Hypothalamus (tissue), 51 donors: ENCODE data around the gene R3HDM2.
"Not testable (repeated sequence)": the region's sequence is repeated elsewhere in the genome, so short reads cannot be mapped to it uniquely, and the experiment has no call there.

ENCODE experiments used
- DNase-seq, 51 donors: peaks; one replicate each; lab custom pipeline; 2025; lab: John Stamatoyannopoulos, UW

Gene R3HDM2

DNA sequence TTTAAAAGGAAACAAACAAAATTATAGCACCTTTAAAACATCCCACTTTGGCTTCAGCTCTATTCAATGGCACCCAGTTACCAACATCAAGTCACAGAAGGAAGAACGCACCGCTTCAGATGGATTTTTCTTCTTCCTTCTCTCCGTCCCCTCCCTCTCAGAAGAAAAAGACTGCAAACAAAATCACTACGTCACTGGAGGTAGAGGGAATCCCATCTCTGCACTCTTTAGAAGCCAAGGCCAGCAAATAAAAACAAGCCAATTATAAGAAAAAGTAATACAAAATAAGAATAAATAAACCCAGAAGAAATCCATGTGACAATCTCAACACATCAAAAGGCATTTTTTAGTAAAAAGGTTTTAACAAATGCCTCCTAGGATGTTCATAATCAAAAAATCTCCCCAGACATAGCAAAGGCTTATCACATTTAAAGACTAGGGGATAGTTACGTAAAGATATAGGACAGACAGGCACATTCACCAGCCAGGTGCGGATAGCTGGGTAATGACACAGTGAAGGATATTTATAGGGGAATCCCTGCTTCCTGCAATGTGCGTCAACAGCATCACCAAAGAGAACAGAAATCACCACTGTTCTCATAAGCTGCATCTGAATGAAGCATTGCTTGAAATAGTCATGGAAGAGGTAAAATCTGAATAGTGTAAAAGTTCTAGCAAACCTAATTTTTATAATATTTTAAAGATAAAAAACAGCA lies 89.4 kb downstream of the R3HDM2 start:
- DNase-seq = peak in 6 of 51 donors; percentile 1 to 19 (median 10)

DNA sequence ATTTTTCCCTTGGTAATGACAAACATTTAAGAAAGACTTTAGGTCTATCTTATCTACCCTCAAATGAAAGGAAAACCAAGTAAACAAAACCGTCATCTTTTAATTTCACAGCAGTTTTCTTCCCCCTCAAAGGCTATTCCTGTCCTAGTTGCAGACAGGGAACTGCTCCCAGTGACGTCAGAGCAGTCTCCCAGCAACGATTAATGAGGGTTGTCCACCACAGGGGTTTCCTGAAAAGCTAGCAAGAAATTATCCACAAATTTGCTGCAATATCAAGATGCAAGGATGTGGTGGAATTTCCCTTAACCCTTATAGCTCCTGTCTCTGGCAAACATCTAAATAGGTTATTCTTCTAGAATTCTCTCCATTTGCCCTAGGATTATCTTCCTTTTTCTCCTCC lies 90.7 kb downstream of the R3HDM2 start:
- DNase-seq = peak in 39 of 51 donors; percentile 1 to 72 (median 28)

- DNase-seq = not testable (repeated sequence)
Measured at GRCh38 chr12:57336299-57336698, 94.5 kb downstream of the R3HDM2 start.

DNA sequence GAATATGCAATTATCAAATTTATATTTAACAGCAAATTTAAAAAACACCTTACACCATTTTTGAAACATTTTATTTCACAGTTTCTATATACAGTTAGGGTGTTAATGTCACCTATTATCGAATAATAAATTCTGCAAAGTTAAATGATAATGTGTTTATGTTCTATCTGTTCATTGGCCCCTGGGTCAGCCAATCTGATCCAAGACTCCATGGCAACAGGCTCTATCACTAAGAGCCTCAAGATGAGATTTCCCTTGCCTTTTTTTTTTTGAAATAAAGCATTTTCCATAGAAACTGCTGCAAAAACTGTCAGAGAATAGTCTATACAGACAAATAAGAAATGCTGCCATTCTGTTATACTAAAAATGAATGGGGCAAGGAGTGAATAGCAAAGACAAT lies 96.6 kb downstream of the R3HDM2 start:
- no peak for DNase-seq

DNA sequence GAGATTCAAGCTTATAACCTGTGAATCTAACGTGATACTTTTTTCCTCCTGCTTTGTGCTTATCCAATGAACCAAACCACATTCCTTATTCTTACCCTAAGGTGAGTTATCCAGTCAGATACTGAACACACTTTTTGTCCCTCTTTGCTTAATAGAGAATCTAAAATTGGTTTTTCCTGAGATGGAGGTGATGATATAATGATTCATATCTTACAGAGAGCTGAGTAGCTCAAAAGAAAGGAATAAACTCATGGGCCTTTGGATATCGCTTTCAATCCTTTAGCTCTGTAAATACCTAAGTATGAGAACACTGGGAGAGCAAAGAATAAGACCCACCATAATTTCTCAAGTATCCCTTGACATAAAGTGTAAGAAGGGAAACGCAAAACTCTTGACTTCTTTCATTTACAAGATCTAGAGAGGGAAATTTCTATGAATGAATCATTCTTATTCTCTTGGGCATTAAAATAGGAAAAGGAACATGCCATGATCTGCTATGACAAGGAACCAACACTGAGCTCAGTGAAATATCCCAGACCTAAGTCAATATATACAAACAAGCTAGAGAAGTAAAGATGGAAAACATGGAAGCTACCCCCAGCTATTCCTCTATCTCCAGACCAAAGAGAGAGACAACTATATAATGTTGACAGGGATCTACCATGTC lies 98.1 kb downstream of the R3HDM2 start:
- no peak for DNase-seq

DNA sequence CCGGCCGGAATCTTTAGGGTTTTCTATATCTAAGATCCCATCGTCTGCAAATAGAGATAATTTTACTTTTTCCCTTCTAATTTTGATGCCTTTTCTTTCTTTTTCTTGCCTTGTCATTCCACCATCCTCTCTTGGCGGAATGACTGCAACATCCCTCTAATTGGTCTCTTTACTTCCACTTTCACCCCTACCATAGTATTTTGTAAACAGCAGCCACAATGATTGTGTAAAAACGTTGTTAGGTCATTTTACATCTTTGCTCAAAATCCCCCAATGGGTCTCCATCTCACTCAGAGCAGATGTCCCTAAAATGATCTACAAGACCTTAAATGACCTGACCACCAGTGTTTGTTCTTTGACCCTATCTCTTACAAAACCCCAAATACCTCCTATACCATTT lies 99.9 kb downstream of the R3HDM2 start:
- DNase-seq = no peak

- DNase-seq = no peak
Measured at GRCh38 chr12:57329219-57329618, 101.6 kb downstream of the R3HDM2 start.

DNA sequence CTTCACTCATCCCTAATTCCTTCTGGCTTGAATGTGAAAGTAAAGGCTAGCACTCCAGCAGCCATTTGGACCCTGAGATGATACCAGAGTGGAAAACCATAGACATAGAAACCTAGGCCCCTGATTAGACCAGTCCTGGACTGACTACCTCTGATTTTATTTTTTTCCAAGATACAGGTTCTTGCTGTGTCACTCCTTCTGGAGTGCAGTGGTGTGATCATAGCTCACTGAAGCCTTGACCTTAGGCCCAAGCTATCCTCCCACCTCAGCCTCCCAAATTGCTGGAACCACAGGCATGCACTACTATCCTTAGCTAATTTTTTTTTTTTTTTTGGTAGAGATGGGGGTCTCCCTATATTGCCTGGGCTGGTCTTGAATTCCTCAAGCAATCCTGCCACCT lies 105.4 kb downstream of the R3HDM2 start:
- no peak for DNase-seq

- DNase-seq = no peak
Measured at GRCh38 chr12:57323416-57323815, 107.4 kb downstream of the R3HDM2 start.

- no peak for DNase-seq
Measured at GRCh38 chr12:57320639-57321038, 110.2 kb downstream of the R3HDM2 start.

DNA sequence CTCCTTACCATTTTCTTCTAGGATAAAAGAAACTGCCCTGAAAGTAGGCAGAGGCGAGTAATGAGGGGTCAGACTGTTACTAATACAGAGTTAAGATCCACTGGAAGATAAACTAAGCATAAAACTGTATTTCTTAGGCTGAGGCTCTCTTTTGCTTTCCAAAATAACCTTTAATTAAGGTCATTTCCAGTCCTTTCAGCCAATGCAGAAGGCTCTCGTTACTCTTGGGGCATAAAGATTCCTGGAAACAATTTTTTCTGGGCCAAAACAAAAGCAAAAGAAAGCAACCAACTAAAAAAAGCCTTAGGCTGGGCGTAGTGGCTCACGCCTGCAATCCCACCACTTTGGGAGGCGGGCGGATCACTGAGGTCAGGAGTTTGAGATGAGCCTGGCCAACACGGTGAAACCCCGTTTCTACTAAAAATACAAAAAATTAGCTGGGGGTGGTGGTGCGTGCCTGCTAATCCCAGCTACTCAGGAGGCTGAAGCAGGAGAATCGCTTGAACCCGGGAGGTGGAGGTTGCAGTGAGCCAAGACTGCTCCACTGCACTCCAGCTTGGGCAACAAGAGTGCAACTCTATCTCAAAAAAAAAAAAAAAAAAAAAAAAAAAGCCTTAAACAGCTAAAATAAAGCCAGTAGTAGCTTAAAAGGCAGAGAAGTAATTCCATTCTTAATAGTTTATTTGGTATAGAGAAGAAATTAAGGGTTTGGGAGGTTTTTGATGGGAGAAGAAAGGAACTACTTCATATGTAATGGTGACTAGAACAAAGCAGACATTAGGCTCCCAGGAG lies 111.0 kb downstream of the R3HDM2 start:
- DNase-seq = no peak

GRCh38 chr12:57315681-57316080 lies 115.2 kb downstream of the R3HDM2 start:
- no peak for DNase-seq

- DNase-seq = not testable (repeated sequence)
Measured at GRCh38 chr12:57312287-57312686, 118.6 kb downstream of the R3HDM2 start.

DNA sequence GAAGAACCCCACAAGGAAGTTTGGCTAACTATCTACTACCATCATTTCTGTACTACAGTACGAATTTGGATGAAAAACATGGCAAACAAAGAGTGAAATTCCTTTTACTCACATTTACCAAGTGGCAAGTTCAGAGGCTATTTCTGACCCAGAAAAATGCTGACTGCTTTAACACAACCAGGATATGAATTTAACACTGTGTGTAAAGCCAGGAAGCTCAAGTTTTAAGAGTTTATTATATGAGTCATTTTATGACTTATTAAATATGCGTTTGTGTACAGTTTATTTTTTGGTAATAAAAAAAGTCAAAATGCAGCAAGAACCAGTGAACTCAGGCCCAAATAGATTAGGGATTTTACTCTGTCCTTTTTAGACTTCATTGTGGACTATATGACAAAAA lies 121.4 kb downstream of the R3HDM2 start:
- DNase-seq = no peak

DNA sequence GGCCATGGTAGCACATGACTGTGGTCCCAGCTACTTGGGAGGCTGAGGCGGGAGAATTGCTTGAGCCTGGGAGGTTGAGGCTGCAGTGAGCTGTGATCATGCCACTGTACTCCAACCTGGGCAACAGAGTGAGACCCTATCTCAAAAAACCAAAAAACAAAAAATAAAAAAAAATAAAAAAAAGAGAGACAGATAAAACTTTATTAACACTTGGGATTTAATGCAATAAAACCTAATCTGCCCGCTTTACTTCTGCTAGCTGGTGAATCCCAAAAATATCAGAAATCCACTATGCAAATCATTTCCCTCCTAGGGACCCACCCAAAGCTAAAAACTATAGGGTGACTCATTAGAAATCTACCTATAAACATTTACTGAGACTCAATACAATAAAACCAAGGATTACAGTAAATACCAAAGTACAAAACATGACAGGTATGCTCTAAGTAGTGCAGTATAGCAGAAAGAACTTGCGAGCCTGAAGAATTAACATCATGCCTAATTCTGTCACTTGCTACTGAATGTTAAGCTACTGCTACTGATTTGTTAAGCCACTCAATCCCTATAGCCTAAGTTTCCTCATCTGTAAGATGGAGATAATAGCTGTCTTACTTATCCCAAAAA lies 129.8 kb downstream of the R3HDM2 start:
- no peak for DNase-seq

DNA sequence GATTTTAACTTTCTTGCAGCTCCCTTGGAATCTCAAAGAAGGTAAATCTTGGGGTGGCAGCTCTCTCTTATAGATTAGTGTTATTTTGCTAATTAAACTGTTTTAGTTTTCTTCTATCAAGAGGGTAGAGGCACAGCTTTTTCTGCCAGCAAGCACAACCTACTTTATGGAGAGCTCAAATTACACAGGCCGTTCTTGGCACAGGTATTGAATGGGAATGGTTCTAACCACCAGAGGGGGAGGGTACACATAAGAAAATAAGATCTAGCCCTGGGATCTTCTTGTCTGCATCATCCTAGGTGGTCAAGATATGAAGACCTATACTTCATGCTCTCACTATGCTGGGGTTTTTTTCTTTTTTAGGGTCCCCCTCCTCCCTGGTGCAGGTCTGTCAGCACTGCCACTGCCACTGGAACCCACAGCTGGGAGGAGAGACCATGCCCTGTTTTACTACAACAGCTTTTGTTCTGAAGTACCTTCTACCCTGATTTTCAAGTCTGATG lies 131.3 kb downstream of the R3HDM2 start:
- no peak for DNase-seq

GRCh38 chr12:57296291-57296690 lies 134.6 kb downstream of the R3HDM2 start:
- no peak for DNase-seq

GRCh38 chr12:57282073-57282472 lies 148.8 kb downstream of the R3HDM2 start:
- DNase-seq = not testable (repeated sequence)

DNA sequence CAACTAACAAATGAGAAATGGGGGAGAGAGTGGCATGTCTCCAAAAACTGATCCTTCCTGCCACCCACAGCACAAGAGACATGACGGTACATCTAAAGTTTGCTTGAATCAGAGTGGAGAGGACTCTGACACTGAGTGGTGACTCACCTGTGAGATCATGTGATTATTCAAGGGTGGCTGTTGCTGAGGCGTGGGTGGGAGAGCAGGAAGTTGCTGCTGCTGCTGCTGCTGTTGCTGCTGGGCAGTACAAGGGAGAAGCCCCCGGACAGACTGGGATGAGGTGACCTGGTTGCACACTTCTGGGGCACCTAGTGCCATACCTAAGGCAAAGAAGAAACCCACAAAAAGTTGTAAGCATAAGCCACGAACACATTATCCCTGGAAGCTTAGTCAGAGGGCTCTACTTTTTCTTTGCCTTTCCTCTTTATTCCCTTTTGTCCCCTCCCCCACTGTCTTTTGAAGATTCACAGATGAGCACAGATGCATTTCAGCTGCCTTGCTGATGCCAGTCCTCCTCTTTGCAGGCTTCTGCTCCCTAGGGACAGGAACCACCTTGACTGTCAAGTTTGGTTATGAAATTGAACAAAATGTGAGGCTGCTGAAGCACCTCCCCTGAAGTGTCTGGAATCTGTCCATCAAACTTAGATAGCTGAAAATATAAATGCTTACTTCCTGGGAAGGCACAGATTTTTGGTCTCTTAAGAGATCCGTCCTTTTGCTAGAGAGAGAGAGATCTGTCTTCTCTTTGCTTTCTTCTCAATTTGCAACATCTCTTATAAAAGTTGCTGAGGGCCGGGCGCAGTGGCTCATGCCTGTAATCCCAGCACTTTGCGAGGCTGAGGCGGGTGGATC lies 150.4 kb downstream of the R3HDM2 start:
- DNase-seq = peak in 5 of 51 donors; percentile 5 to 85 (median 9)
